ENCODE measurements around the gene YOD1.

Gene YOD1

GRCh38 chr1:207051191-207051943 lies at the start of gene YOD1:
Gene YOD1, minus strand, starts transcription at chr1:207051208. Its CDS starts 178 bp downstream, at chr1:207051030.
- DNase-seq (ENCODE audit: low read depth) = no peak
- TF ChIP-seq CTCF (IDR thresholded peaks at IDR 0.05; ENCODE audit: low read depth, low read length, missing control alignments) = no peak
- in situ Hi-C loops (cut with HindIII; ENCODE audit: low sequenced_read_pairs) = no loop called here
- peak within 1 kb of the TSS; percentile 99 for H3K4me3 ChIP-seq (ENCODE audit: low read depth, low read length)

DNA sequence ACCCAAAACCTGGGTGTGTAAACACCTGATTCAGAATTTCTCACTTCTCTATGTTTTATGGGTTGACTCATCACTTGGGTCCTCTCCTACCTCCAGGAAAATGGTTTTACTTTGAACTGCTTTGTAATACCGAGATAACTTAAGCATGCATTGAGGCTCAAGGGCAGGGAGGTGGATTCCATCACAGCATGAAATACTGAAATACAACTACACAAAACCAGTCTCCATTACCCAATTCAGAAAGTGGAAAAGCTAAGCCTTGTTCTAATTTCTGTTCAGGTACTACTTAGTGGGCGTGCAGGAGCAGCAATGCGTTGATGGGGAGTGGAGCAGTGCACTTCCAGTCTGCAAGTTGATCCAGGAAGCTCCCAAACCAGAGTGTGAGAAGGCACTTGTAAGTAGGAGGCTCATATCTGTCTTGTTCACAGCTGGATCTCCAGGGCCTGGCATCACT lies 46.9 kb upstream of the YOD1 start:
- TF ChIP-seq CTCF (IDR thresholded peaks at IDR 0.05; ENCODE audit: low read depth, low read length, missing control alignments) = no peak
- no peak for DNase-seq (ENCODE audit: low read depth)
- H3K4me3 ChIP-seq (ENCODE audit: low read depth, low read length) = no peak overlapping the region
- in situ Hi-C loops (cut with HindIII; ENCODE audit: low sequenced_read_pairs) = no loop called here

- DNase-seq (ENCODE audit: low read depth) = no peak
- no peak overlapping the region for H3K4me3 ChIP-seq (ENCODE audit: low read depth, low read length)
- no peak for TF ChIP-seq CTCF (IDR thresholded peaks at IDR 0.05; ENCODE audit: low read depth, low read length, missing control alignments)
- in situ Hi-C loops (cut with HindIII; ENCODE audit: low sequenced_read_pairs) = no loop called here
Measured at GRCh38 chr1:207093944-207094343, 42.9 kb upstream of the YOD1 start.

DNA sequence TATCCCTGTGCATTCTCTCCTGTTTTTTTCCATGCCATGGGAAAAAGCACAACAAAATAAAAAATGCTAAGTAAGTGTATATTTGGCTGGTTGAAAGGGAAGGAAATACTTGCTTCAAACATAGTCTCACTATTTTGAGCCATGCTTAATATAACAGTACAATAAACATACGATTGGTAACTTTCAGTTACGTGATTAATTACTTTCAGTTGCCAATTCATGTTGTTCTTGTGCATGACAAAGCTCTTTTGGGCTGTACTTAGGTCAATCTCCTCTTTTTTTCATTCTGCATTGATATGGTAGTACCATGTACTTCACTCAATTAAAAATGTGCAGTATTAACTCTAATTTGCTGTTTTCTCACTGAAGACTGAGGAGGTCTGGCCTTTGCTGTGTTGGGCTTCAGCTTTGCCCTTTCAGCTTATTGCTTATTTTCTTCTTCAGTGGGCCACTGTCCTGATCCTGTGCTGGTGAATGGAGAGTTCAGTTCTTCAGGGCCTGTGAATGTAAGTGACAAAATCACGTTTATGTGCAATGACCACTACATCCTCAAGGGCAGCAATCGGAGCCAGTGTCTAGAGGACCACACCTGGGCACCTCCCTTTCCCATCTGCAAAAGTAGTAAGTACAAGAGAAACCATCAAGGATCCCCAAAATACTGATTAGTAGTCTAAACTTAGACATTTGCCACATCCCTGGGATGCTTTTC lies 40.3 kb upstream of the YOD1 start:
- H3K4me3 ChIP-seq (ENCODE audit: low read depth, low read length) = no peak overlapping the region
- in situ Hi-C loops (cut with HindIII; ENCODE audit: low sequenced_read_pairs) = no loop called here
- DNase-seq (ENCODE audit: low read depth) = no peak
- no peak for TF ChIP-seq CTCF (IDR thresholded peaks at IDR 0.05; ENCODE audit: low read depth, low read length, missing control alignments)

GRCh38 chr1:207089627-207090355 lies 38.8 kb upstream of the YOD1 start:
- no peak overlapping the region for H3K4me3 ChIP-seq (ENCODE audit: low read depth, low read length)
- in situ Hi-C loops (cut with HindIII; ENCODE audit: low sequenced_read_pairs) = no loop called here
- no peak for DNase-seq (ENCODE audit: low read depth)

More at GRCh38 chr1:207089627-207090355, 38.8 kb upstream of the YOD1 start:
- no peak for TF ChIP-seq CTCF (IDR thresholded peaks at IDR 0.05; ENCODE audit: low read depth, low read length, missing control alignments)
